Endodermal cell (in vitro differentiated cells): Measurements from ENCODE around the gene ARPC1B. TPM values are rescaled to one million over a fixed set of nuclear protein-coding genes. Genes with fewer than 3 reads are reported as not detected.
A peak's percentile ranks its signal among the peaks of the same experiment; 100 is the strongest.

Experiments used
- DNase-seq: peaks from one replicate; pipeline ENCODE4 v3.0.0-alpha.2; 2017
- H3K27ac ChIP-seq: 2 replicates; pipeline ENCODE4 v1.5.1; 2013; ENCODE audit warnings: mild to moderate bottlenecking, low read depth, low read length, moderate library complexity
- H3K27me3 ChIP-seq: 2 replicates; pipeline ENCODE4 v1.6.1; 2013; ENCODE audit warnings: mild to moderate bottlenecking, low read length, moderate library complexity; ENCODE audit not compliant: insufficient read depth, control insufficient read depth, poor library complexity, severe bottlenecking
- H3K36me3 ChIP-seq: 2 replicates; pipeline ENCODE4 v1.7.0; 2013; ENCODE audit warnings: mild to moderate bottlenecking, low read length, moderate library complexity; ENCODE audit not compliant: control insufficient read depth, insufficient read depth
- H3K4me1 ChIP-seq: one replicate; pipeline ENCODE4 v1.7.0; 2013; ENCODE audit warnings: low read length; ENCODE audit not compliant: control insufficient read depth, insufficient read depth
- H3K4me3 ChIP-seq: 2 replicates; pipeline ENCODE4 v1.5.1; 2013; ENCODE audit warnings: mild to moderate bottlenecking, low read length, moderate library complexity
- H3K9ac ChIP-seq: 2 replicates; pipeline ENCODE4 v1.6.1; 2013; ENCODE audit warnings: mild to moderate bottlenecking, low read length, moderate library complexity; ENCODE audit not compliant: poor library complexity, severe bottlenecking; ENCODE audit errors: extremely low read depth
- H3K9me3 ChIP-seq: 2 replicates; pipeline ENCODE4 v1.6.1; 2013; ENCODE audit warnings: mild to moderate bottlenecking, low read length, moderate library complexity; ENCODE audit not compliant: control insufficient read depth
- H3K27ac Mint-ChIP-seq: 2 replicates; pipeline ENCODE4 v1.8.0; 2020; ENCODE audit warnings: mixed read lengths
- H3K27me3 Mint-ChIP-seq: 2 replicates; pipeline ENCODE4 v1.8.0; 2021; ENCODE audit warnings: mild to moderate bottlenecking, mixed read lengths; ENCODE audit not compliant: insufficient read depth
- H3K36me3 Mint-ChIP-seq: 2 replicates; pipeline ENCODE4 v1.8.0; 2020; ENCODE audit warnings: low read depth, mixed read lengths
- H3K4me1 Mint-ChIP-seq: 2 replicates; pipeline ENCODE4 v1.8.0; 2020; ENCODE audit warnings: mixed read lengths
- H3K4me3 Mint-ChIP-seq: 2 replicates; pipeline ENCODE4 v1.8.0; 2020; ENCODE audit warnings: mild to moderate bottlenecking, moderate library complexity, mixed read lengths
- H3K9me3 Mint-ChIP-seq: 2 replicates; pipeline ENCODE4 v1.8.0; 2020; ENCODE audit warnings: mild to moderate bottlenecking, mixed read lengths
- CTCF ChIP-seq: fragments of 200-600 bp; sonication (generic); conservative IDR thresholded peaks from 2 replicates; pipeline ENCODE4 v1.5.0; 2021; ENCODE audit warnings: antibody characterized with exemption, mild to moderate bottlenecking
- WGBS, 2 experiments: methylation state at CpG; one replicate each; pipeline versions ENCODE4 v1.1.5 to v1.1.7; 2013; ENCODE audit warnings: missing lambda C conversion rate in 2 of 2, mixed read lengths in 1 of 2; ENCODE audit not compliant: insufficient coverage in 1 of 2, insufficient read length in 1 of 2; 5-methylcytosine and 5-hydroxymethylcytosine counted together
- total RNA-seq, 2 donors: library from RNA; stranded (reverse); fragmentation: NEBNext Ultra II Directional in 1 of 2; extraction: Animal tissue kit (Norgen Biotek cat#: 25700) in 1 of 2; gene quantifications; 2 replicates in 1 of 2; 3 replicates in 1 of 2; pipeline ENCODE4 v1.2.1, GENCODE V29; 2021

The ARPC1B gene
- total RNA-seq, 2 donors from 2014 or later, result 53.3 to 73.9 TPM

- TF ChIP-seq CTCF, result no peak
- Histone ChIP-seq H3K9me3 (no peaks in the 10 kb centered on the region), H3K27ac (peak overlapping the region; percentile 59), H3K36me3 (peaks cover 66% of the 10 kb centered on the region), H3K4me3 (peak overlapping the region; percentile 82), H3K4me1 (no peaks in the 10 kb centered on the region), H3K27me3 (no peaks in the 10 kb centered on the region), H3K9ac (peak overlapping the region; percentile 53)
- peak; percentile 95 for DNase-seq
- Mint-ChIP-seq H3K9me3 (no peaks in the 10 kb centered on the region), H3K27me3 (no peaks in the 10 kb centered on the region), H3K4me1 (peaks cover 9% of the 10 kb centered on the region), H3K27ac (peak overlapping the region; percentile 98), H3K36me3 (peaks cover 50% of the 10 kb centered on the region), H3K4me3 (peak overlapping the region; percentile 77)
- 4 to 14% methylated on average over 32 to 68 of the region's 68 CpGs for WGBS, 2 experiments
Observed at GRCh38 chr7:99392659-99393354, 18.3 kb downstream of the ARPC1B start.

GRCh38 chr7:99393355-99394187 is 19.0 kb downstream of the ARPC1B start:
- Mint-ChIP-seq H3K4me3 (peak overlapping the region; percentile 77), H3K27ac (peak overlapping the region; percentile 98), H3K4me1 (peaks cover 9% of the 10 kb centered on the region), H3K9me3 (no peaks in the 10 kb centered on the region), H3K36me3 (peaks cover 49% of the 10 kb centered on the region), H3K27me3 (no peaks in the 10 kb centered on the region)
- Histone ChIP-seq H3K36me3 (peaks cover 67% of the 10 kb centered on the region), H3K27ac (peak overlapping the region; percentile 59), H3K4me1 (no peaks in the 10 kb centered on the region), H3K4me3 (peak overlapping the region; percentile 82), H3K27me3 (no peaks in the 10 kb centered on the region), H3K9me3 (no peaks in the 10 kb centered on the region), H3K9ac (peak overlapping the region; percentile 53)
- WGBS, 2 experiments, result 33 to 48% methylated on average over 13 to 30 of the region's 30 CpGs
- no peak for TF ChIP-seq CTCF
- DNase-seq, result no peak

GRCh38 chr7:99394188-99394502 is 19.6 kb downstream of the ARPC1B start:
- no peaks in the 10 kb centered on the region for H3K9me3 ChIP-seq
- peaks cover 71% of the 10 kb centered on the region for H3K36me3 ChIP-seq
- H3K9me3 Mint-ChIP-seq, result no peaks in the 10 kb centered on the region
- peak overlapping the region; percentile 98 for H3K27ac Mint-ChIP-seq
- DNase-seq, result no peak
- H3K27me3 ChIP-seq, result no peaks in the 10 kb centered on the region
- peaks cover 9% of the 10 kb centered on the region for H3K4me1 Mint-ChIP-seq
- no peak overlapping the region for H3K9ac ChIP-seq
- peaks cover 54% of the 10 kb centered on the region for H3K36me3 Mint-ChIP-seq
- no peak overlapping the region for H3K4me3 ChIP-seq
- no peak for TF ChIP-seq CTCF
- 98 to 100% methylated on average over 1 to 4 of the region's 4 CpGs for WGBS, 2 experiments
- H3K27me3 Mint-ChIP-seq, result no peaks in the 10 kb centered on the region
- H3K4me3 Mint-ChIP-seq, result peak overlapping the region; percentile 77
- H3K4me1 ChIP-seq, result no peaks in the 10 kb centered on the region
- H3K27ac ChIP-seq, result no peak overlapping the region
